ENCODE results near the gene LPXN. TPM values are rescaled to one million over a fixed set of nuclear protein-coding genes. Genes with fewer than 3 reads are reported as not detected.

Gene LPXN
- total RNA-seq, 1 donor from 2014 or later, result 6.6 TPM

- peak; percentile 82 for DNase-seq (ENCODE audit: low read depth)
Measured at GRCh38 chr11:58524232-58525036, 51.2 kb downstream of the LPXN start.

GRCh38 chr11:58513747-58514367 lies 61.8 kb downstream of the LPXN start:
- DNase-seq (ENCODE audit: low read depth), result peak; percentile 71

- no peak for DNase-seq (ENCODE audit: low read depth)
Measured at GRCh38 chr11:58511636-58512035, 64.0 kb downstream of the LPXN start.

GRCh38 chr11:58509748-58510147 lies 65.9 kb downstream of the LPXN start:
- no peak for DNase-seq (ENCODE audit: low read depth)

- no peak for DNase-seq (ENCODE audit: low read depth)
Measured at GRCh38 chr11:58508814-58509213, 66.8 kb downstream of the LPXN start.

GRCh38 chr11:58508005-58508404 lies 67.7 kb downstream of the LPXN start, which contains the start of gene OR5B21:
TSS of gene OR5B21 (minus strand) at chr11:58508105. CDS start at chr11:58508105, 0 bp downstream.
- DNase-seq (ENCODE audit: low read depth), result no peak

- no peak for DNase-seq (ENCODE audit: low read depth)
Measured at GRCh38 chr11:58507355-58507754, 68.3 kb downstream of the LPXN start.

GRCh38 chr11:58506935-58507334 lies 68.7 kb downstream of the LPXN start:
- DNase-seq (ENCODE audit: low read depth), result no peak

GRCh38 chr11:58505849-58506248 lies 69.8 kb downstream of the LPXN start:
- DNase-seq (ENCODE audit: low read depth), result no peak

- DNase-seq (ENCODE audit: low read depth), result no peak
Measured at GRCh38 chr11:58504232-58504631, 71.4 kb downstream of the LPXN start.

GRCh38 chr11:58503361-58503856 lies 72.2 kb downstream of the LPXN start:
- DNase-seq (ENCODE audit: low read depth), result no peak

- DNase-seq (ENCODE audit: low read depth), result no peak
Measured at GRCh38 chr11:58502004-58502403, 73.7 kb downstream of the LPXN start.

GRCh38 chr11:58498464-58498863 lies 77.2 kb downstream of the LPXN start:
- no peak for DNase-seq (ENCODE audit: low read depth)

- DNase-seq (ENCODE audit: low read depth), result no peak
Measured at GRCh38 chr11:58497951-58498350, 77.7 kb downstream of the LPXN start.

GRCh38 chr11:58495906-58496305 lies 79.8 kb downstream of the LPXN start:
- DNase-seq (ENCODE audit: low read depth), result peak; percentile 29

- no peak for DNase-seq (ENCODE audit: low read depth)
Measured at GRCh38 chr11:58494101-58494500, 81.6 kb downstream of the LPXN start.

- peak; percentile 59 for DNase-seq (ENCODE audit: low read depth)
Measured at GRCh38 chr11:58493676-58494075, 82.0 kb downstream of the LPXN start.

GRCh38 chr11:58490827-58491226 lies 84.8 kb downstream of the LPXN start:
- no peak for DNase-seq (ENCODE audit: low read depth)

GRCh38 chr11:58487170-58487569 lies 88.5 kb downstream of the LPXN start:
- DNase-seq (ENCODE audit: low read depth), result no peak

GRCh38 chr11:58485961-58486360 lies 89.7 kb downstream of the LPXN start:
- peak; percentile 22 for DNase-seq (ENCODE audit: low read depth)
